ENCODE results near the gene GRK3.

The GRK3 gene

DNA sequence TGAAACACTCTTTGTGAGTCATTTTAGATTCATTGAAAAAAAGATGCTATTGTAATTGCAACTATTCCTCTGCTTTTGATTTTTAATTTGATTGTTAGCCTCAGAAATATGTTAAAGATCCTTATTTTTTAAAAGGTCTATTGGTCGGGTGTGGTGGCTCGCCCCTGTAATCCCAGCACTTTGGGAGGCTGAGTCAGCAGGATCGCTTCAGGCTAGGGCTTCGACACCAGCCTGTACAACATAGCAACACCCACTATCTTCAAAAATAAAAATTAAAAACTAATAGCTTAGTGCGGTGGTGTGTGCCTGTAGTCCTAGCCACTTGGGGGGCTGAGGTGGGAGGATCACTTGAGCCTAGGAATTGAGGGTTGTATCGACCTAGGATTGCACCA lies 105.6 kb downstream of the GRK3 start:
- no peaks in the 10 kb centered on the region for H3K27me3 ChIP-seq (ENCODE audit: insufficient read depth, poor library complexity, severe bottlenecking)
- DNase-seq (ENCODE audit: low read depth in 1 of 2, low spot score in 1 of 2), result no peak
- H3K4me3 ChIP-seq (replicated peaks; ENCODE audit: insufficient read depth, low read length), result no peak overlapping the region
- no peak for TF ChIP-seq REST (IDR thresholded peaks at IDR 0.05; ENCODE audit: insufficient replicate concordance, low read depth)
- no peak for TF ChIP-seq POLR2AphosphoS5 (IDR thresholded peaks at IDR 0.05; ENCODE audit: low read depth)
- TF ChIP-seq SPI1 (IDR thresholded peaks at IDR 0.05; ENCODE audit: borderline replicate concordance, low read depth), result no peak
- no peak for TF ChIP-seq GABPA (IDR thresholded peaks at IDR 0.05; ENCODE audit: low read depth)
- TF ChIP-seq, protein P1, sequence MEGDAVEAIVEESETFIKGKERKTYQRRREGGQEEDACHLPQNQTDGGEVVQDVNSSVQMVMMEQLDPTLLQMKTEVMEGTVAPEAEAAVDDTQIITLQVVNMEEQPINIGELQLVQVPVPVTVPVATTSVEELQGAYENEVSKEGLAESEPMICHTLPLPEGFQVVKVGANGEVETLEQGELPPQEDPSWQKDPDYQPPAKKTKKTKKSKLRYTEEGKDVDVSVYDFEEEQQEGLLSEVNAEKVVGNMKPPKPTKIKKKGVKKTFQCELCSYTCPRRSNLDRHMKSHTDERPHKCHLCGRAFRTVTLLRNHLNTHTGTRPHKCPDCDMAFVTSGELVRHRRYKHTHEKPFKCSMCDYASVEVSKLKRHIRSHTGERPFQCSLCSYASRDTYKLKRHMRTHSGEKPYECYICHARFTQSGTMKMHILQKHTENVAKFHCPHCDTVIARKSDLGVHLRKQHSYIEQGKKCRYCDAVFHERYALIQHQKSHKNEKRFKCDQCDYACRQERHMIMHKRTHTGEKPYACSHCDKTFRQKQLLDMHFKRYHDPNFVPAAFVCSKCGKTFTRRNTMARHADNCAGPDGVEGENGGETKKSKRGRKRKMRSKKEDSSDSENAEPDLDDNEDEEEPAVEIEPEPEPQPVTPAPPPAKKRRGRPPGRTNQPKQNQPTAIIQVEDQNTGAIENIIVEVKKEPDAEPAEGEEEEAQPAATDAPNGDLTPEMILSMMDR (IDR thresholded peaks at IDR 0.05; ENCODE audit: insufficient read depth, low read length), result no peak
- H3K27ac ChIP-seq (replicated peaks), result no peak overlapping the region

- no peak overlapping the region for H3K4me3 ChIP-seq (replicated peaks; ENCODE audit: insufficient read depth, low read length)
- TF ChIP-seq GABPA (IDR thresholded peaks at IDR 0.05; ENCODE audit: low read depth) (no peak), SPI1 (IDR thresholded peaks at IDR 0.05; ENCODE audit: borderline replicate concordance, low read depth) (no peak), REST (IDR thresholded peaks at IDR 0.05; ENCODE audit: insufficient replicate concordance, low read depth) (no peak), POLR2AphosphoS5 (IDR thresholded peaks at IDR 0.05; ENCODE audit: low read depth) (no peak)
- TF ChIP-seq, protein P1 (IDR thresholded peaks at IDR 0.05; ENCODE audit: insufficient read depth, low read length), result no peak
- no peak overlapping the region for H3K27ac ChIP-seq (replicated peaks)
- no peak for DNase-seq (ENCODE audit: low read depth in 1 of 2, low spot score in 1 of 2)
- no peaks in the 10 kb centered on the region for H3K27me3 ChIP-seq (ENCODE audit: insufficient read depth, poor library complexity, severe bottlenecking)
Observed at GRCh38 chr22:25672289-25673084, 108.0 kb downstream of the GRK3 start.

GRCh38 chr22:25673713-25674112 lies 109.2 kb downstream of the GRK3 start:
- TF ChIP-seq, protein P1 (IDR thresholded peaks at IDR 0.05; ENCODE audit: insufficient read depth, low read length), result no peak
- TF ChIP-seq GABPA (IDR thresholded peaks at IDR 0.05; ENCODE audit: low read depth) (no peak), REST (IDR thresholded peaks at IDR 0.05; ENCODE audit: insufficient replicate concordance, low read depth) (no peak), POLR2AphosphoS5 (IDR thresholded peaks at IDR 0.05; ENCODE audit: low read depth) (no peak), SPI1 (IDR thresholded peaks at IDR 0.05; ENCODE audit: borderline replicate concordance, low read depth) (no peak)
- Histone ChIP-seq H3K27ac (replicated peaks) (no peak overlapping the region), H3K27me3 (ENCODE audit: insufficient read depth, poor library complexity, severe bottlenecking) (no peaks in the 10 kb centered on the region), H3K4me3 (replicated peaks; ENCODE audit: insufficient read depth, low read length) (no peak overlapping the region)
- DNase-seq (ENCODE audit: low read depth in 1 of 2, low spot score in 1 of 2), result no peak
